ENCODE data around the gene CCDC157.

DNA sequence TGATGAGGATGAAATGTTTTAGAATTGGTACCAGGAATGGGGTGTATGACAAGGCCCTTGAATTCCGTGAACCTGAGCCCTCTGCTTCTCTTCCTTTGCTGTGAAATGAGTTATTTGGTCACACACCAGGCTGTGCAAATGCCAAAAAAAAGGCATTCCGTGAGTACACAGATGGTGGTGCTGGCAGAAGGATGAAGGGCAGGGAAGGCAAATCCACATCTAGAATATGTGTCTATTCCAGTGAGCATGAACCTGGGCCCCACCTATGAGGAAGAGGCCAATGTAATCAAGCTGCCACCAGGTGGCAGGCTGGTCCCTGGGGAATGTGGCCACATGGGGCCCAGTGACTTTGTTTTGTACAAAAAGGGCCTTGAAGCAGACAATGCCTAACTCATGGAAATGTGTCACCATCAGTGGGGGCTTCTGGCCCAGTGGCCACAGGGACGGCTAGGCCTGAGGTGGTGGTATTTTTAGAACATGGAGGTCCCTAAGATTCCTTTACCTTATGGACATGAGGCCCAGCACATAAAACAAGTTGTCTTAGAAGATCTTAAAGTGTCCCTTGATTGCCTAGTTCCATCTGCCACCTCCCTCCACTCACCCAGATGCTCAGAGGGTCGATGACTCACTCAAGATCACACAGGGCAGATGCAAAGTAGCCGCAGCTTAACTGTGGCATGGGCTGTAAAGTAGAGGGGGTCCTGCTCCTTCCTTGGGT lies 34.3 kb downstream of the CCDC157 start:
- TF ChIP-seq POLR2A (IDR thresholded peaks at IDR 0.05; ENCODE audit: low read depth, low read length): no peak
- TF ChIP-seq TAF1 (IDR thresholded peaks at IDR 0.05; ENCODE audit: borderline replicate concordance, low read depth, low read length): no peak
